OCI-LY1 (cell line): Measurements from ENCODE around the gene DGKA.

Experiments used
- EZH2 ChIP-seq: fragments of 200-600 bp; sonication (generic), shearing (Covaris generic); IDR thresholded peaks from 2 replicates; pipeline ENCODE4 v1.8.0; 2017; ENCODE audit warnings: borderline replicate concordance, mixed run types, mild to moderate bottlenecking, antibody characterized with exemption, low read length, moderate library complexity, mixed read lengths
- TF ChIP-seq, protein P1 (sequence below): fragments of 200-600 bp; sonication (generic), shearing (Covaris generic); IDR thresholded peaks from 2 replicates; pipeline ENCODE4 v1.5.1; 2017; ENCODE audit warnings: mild to moderate bottlenecking, antibody characterized with exemption, low read length, moderate library complexity, mixed read lengths

GRCh38 chr12:55893723-55894122, 37.2 kb upstream of the DGKA start:
- TF ChIP-seq, protein P1, sequence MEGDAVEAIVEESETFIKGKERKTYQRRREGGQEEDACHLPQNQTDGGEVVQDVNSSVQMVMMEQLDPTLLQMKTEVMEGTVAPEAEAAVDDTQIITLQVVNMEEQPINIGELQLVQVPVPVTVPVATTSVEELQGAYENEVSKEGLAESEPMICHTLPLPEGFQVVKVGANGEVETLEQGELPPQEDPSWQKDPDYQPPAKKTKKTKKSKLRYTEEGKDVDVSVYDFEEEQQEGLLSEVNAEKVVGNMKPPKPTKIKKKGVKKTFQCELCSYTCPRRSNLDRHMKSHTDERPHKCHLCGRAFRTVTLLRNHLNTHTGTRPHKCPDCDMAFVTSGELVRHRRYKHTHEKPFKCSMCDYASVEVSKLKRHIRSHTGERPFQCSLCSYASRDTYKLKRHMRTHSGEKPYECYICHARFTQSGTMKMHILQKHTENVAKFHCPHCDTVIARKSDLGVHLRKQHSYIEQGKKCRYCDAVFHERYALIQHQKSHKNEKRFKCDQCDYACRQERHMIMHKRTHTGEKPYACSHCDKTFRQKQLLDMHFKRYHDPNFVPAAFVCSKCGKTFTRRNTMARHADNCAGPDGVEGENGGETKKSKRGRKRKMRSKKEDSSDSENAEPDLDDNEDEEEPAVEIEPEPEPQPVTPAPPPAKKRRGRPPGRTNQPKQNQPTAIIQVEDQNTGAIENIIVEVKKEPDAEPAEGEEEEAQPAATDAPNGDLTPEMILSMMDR, result no peak
- no peak for TF ChIP-seq EZH2
